ENCODE results near the gene SEPTIN12. TPM values are rescaled to one million over a fixed set of nuclear protein-coding genes. Genes with fewer than 3 reads are reported as not detected.

The SEPTIN12 gene
- total and polyA plus RNA-seq, 3 experiments from 2014 or later: not detected

DNA sequence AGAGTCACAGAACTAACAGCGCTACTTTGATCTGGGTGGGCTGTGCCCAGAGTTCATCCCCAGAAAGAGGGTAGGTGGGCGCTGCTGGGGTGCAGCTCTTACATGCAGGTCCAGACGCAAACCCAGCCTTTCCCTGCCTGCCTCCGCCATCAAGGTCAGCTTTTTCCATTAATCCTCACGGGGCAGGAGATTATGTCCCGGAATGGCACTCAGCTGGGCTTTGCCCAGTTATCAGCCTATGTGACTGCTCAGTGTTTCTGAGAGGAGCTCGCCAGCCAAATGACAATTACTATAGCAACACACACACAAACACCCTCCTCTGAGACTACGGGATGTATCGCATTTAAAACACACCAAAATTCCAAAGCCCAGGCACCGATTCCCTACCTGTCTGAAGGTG is 38.8 kb upstream of the SEPTIN12 start:
- H3K36me3 ChIP-seq (ENCODE audit: insufficient read depth, low read length): peaks cover 60% of the 10 kb centered on the region
- H3K9me3 ChIP-seq (ENCODE audit: low read length): no peaks in the 10 kb centered on the region
- POLR2A ChIA-PET: no interaction called here
- no peak overlapping the region for H3K4me3 Mint-ChIP-seq
- CTCF ChIA-PET: no interaction called here
- H3K27me3 ChIP-seq (ENCODE audit: insufficient read depth, low read length, poor library complexity, severe bottlenecking): no peaks in the 10 kb centered on the region
- H3K4me3 ChIP-seq (ENCODE audit: low read length): no peak overlapping the region
- peaks cover 0 to 6% (median 3%) of the 10 kb centered on the region in 3 donors for H3K4me1 Mint-ChIP-seq
- peaks cover 12 to 85% (median 24%) of the 10 kb centered on the region in 3 donors for H3K36me3 Mint-ChIP-seq
- H3K27ac Mint-ChIP-seq: no peak overlapping the region
- H3K27me3 Mint-ChIP-seq: no peaks in the 10 kb centered on the region
- DNase-seq: no peak
- H3K4me1 ChIP-seq (ENCODE audit: insufficient read depth, low read length): no peaks in the 10 kb centered on the region
- H3K27ac ChIP-seq (ENCODE audit: low read depth, low read length): no peak overlapping the region
- no peaks in the 10 kb centered on the region for H3K9me3 Mint-ChIP-seq

GRCh38 chr16:4826526-4826925 is 38.4 kb upstream of the SEPTIN12 start:
- no peak overlapping the region for H3K4me3 Mint-ChIP-seq
- DNase-seq: no peak
- H3K36me3 Mint-ChIP-seq: peaks cover 12 to 85% (median 23%) of the 10 kb centered on the region in 3 donors
- no peaks in the 10 kb centered on the region for H3K27me3 Mint-ChIP-seq
- H3K9me3 Mint-ChIP-seq: no peaks in the 10 kb centered on the region
- Histone ChIP-seq H3K4me3 (ENCODE audit: low read length) (no peak overlapping the region), H3K27me3 (ENCODE audit: insufficient read depth, low read length, poor library complexity, severe bottlenecking) (no peaks in the 10 kb centered on the region), H3K4me1 (ENCODE audit: insufficient read depth, low read length) (no peaks in the 10 kb centered on the region), H3K27ac (ENCODE audit: low read depth, low read length) (no peak overlapping the region), H3K9me3 (ENCODE audit: low read length) (no peaks in the 10 kb centered on the region), H3K36me3 (ENCODE audit: insufficient read depth, low read length) (peaks cover 59% of the 10 kb centered on the region)
- peaks cover 0 to 6% (median 3%) of the 10 kb centered on the region in 3 donors for H3K4me1 Mint-ChIP-seq
- no peak overlapping the region for H3K27ac Mint-ChIP-seq
- CTCF ChIA-PET: no interaction called here
- POLR2A ChIA-PET: no interaction called here

DNA sequence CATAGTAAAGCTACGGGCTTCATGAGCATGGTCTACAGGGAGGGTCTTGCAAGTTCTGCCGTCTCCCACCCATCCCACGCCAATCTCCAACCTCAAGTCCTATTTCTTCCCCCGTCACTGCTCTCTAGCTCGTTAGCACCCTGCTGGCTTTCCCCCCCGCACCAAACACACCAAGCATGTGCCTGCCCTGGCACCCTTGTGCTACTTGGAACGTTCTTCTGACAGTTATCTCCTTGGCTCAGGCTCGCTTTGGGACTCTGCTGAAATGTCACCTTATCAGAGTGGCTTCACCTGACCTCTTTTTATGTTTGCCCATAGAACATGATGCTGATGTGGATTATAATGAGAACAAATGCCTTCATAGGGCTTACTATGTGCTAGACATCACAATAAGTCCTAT is 37.1 kb upstream of the SEPTIN12 start:
- Mint-ChIP-seq H3K4me3 (no peak overlapping the region), H3K9me3 (no peaks in the 10 kb centered on the region), H3K27ac (peak overlapping the region in 2 of 8 donors; percentile 24 to 43), H3K27me3 (no peaks in the 10 kb centered on the region), H3K36me3 (peaks cover 4 to 84% (median 19%) of the 10 kb centered on the region in 3 donors), H3K4me1 (peaks cover 0 to 4% (median 0%) of the 10 kb centered on the region in 3 donors)
- Histone ChIP-seq H3K4me3 (ENCODE audit: low read length) (no peak overlapping the region), H3K27ac (ENCODE audit: low read depth, low read length) (no peak overlapping the region), H3K9me3 (ENCODE audit: low read length) (no peaks in the 10 kb centered on the region), H3K36me3 (ENCODE audit: insufficient read depth, low read length) (peaks cover 56% of the 10 kb centered on the region), H3K4me1 (ENCODE audit: insufficient read depth, low read length) (no peaks in the 10 kb centered on the region), H3K27me3 (ENCODE audit: insufficient read depth, low read length, poor library complexity, severe bottlenecking) (no peaks in the 10 kb centered on the region)
- CTCF ChIA-PET: no interaction called here
- POLR2A ChIA-PET: no interaction called here
- no peak for DNase-seq

DNA sequence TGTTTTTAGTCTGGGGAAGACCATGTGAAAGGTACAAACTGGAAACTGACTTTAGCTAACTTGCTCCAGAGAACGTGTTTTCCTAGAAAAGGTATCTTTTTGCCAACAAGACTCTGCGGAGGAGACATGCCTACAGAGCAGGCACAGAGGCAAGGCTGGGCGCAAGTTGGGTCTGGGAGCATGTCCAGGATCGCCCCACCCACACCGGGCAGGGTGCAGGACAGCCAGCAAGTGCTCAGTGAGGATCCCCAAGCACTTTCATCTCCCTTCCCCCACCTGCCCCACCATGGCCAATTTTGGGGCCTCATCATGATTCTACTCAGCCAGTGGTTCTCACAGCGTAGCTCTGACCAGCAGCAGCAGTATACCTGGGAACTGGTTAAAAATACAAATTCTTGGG is 32.5 kb upstream of the SEPTIN12 start:
- Histone ChIP-seq H3K9me3 (ENCODE audit: low read length) (no peaks in the 10 kb centered on the region), H3K36me3 (ENCODE audit: insufficient read depth, low read length) (peaks cover 35% of the 10 kb centered on the region)

DNA sequence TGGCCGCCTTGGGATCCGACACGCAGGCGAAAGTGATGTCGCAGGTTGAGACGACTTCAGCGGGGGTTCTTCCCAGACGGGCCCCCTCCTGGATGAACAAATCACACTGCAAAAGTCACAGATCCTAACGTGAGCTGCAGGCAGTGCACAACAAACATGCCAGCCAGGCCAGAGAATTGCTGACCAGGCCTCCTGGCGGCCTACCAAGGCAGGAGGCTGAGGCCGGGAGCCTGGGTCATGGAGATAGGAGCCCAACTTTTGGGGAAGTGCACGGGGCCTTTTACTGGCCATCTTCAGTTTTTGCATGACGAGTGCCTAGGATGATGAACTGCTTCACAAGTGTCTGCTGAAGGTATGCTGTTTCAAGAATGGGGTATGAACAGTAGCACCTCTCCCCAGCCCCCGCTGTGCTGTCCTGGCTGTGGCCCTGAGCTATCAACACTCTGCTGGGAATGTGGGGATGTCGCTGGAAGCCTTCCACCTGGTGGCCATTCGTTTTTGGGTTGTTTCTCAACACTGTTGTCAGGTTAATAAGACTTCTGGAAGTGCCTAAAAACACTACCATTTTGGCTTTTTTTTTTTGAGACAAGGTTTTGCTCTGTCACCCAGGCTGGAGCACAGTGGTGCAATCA is 26.5 kb upstream of the SEPTIN12 start:
- POLR2A ChIA-PET: no interaction called here
- no peak overlapping the region for H3K4me3 Mint-ChIP-seq

More for the DNA sequence above, 32.5 kb upstream of the SEPTIN12 start:
- no peaks in the 10 kb centered on the region for H3K4me1 ChIP-seq (ENCODE audit: insufficient read depth, low read length)
- Mint-ChIP-seq H3K4me1 (peaks cover 0 to 4% (median 0%) of the 10 kb centered on the region in 3 donors), H3K27me3 (no peaks in the 10 kb centered on the region), H3K4me3 (no peak overlapping the region), H3K27ac (peak overlapping the region in 1 of 8 donors; percentile 41), H3K9me3 (no peaks in the 10 kb centered on the region), H3K36me3 (peaks cover 9 to 78% (median 18%) of the 10 kb centered on the region in 3 donors)
- no peak overlapping the region for H3K27ac ChIP-seq (ENCODE audit: low read depth, low read length)
- H3K4me3 ChIP-seq (ENCODE audit: low read length): no peak overlapping the region
- CTCF ChIA-PET: interaction anchor here (0.6 kb wide), 1 partner anchor 22 kb away, joined by 3 read pairs; no protein-coding TSS in a partner anchor
- DNase-seq: no peak
- H3K27me3 ChIP-seq (ENCODE audit: insufficient read depth, low read length, poor library complexity, severe bottlenecking): no peaks in the 10 kb centered on the region
- POLR2A ChIA-PET: no interaction called here

GRCh38 chr16:4814046-4814445 is 25.9 kb upstream of the SEPTIN12 start:
- H3K36me3 ChIP-seq (ENCODE audit: insufficient read depth, low read length): peaks cover 26% of the 10 kb centered on the region
- ChIA-PET CTCF (no interaction called here), POLR2A (no interaction called here)
- no peak overlapping the region for H3K4me3 ChIP-seq (ENCODE audit: low read length)
- no peaks in the 10 kb centered on the region for H3K27me3 ChIP-seq (ENCODE audit: insufficient read depth, low read length, poor library complexity, severe bottlenecking)
- peak overlapping the region in 1 of 8 donors; percentile 40 for H3K27ac Mint-ChIP-seq
- peaks cover 5 to 73% (median 16%) of the 10 kb centered on the region in 3 donors for H3K36me3 Mint-ChIP-seq
- no peaks in the 10 kb centered on the region for H3K27me3 Mint-ChIP-seq
- H3K4me1 ChIP-seq (ENCODE audit: insufficient read depth, low read length): no peaks in the 10 kb centered on the region
- no peaks in the 10 kb centered on the region for H3K9me3 ChIP-seq (ENCODE audit: low read length)
- no peaks in the 10 kb centered on the region for H3K4me1 Mint-ChIP-seq
- H3K4me3 Mint-ChIP-seq: no peak overlapping the region
- H3K9me3 Mint-ChIP-seq: no peaks in the 10 kb centered on the region
- H3K27ac ChIP-seq (ENCODE audit: low read depth, low read length): no peak overlapping the region
- no peak for DNase-seq

More for the DNA sequence above, 26.5 kb upstream of the SEPTIN12 start:
- CTCF ChIA-PET: no interaction called here
- Histone ChIP-seq H3K4me3 (ENCODE audit: low read length) (no peak overlapping the region), H3K9me3 (ENCODE audit: low read length) (no peaks in the 10 kb centered on the region), H3K36me3 (ENCODE audit: insufficient read depth, low read length) (peaks cover 26% of the 10 kb centered on the region), H3K27ac (ENCODE audit: low read depth, low read length) (no peak overlapping the region), H3K4me1 (ENCODE audit: insufficient read depth, low read length) (no peaks in the 10 kb centered on the region), H3K27me3 (ENCODE audit: insufficient read depth, low read length, poor library complexity, severe bottlenecking) (no peaks in the 10 kb centered on the region)
- Mint-ChIP-seq H3K27me3 (no peaks in the 10 kb centered on the region), H3K27ac (peak overlapping the region in 1 of 8 donors; percentile 65), H3K9me3 (no peaks in the 10 kb centered on the region), H3K4me1 (no peaks in the 10 kb centered on the region), H3K36me3 (peaks cover 5 to 77% (median 16%) of the 10 kb centered on the region in 3 donors)
- no peak for DNase-seq

DNA sequence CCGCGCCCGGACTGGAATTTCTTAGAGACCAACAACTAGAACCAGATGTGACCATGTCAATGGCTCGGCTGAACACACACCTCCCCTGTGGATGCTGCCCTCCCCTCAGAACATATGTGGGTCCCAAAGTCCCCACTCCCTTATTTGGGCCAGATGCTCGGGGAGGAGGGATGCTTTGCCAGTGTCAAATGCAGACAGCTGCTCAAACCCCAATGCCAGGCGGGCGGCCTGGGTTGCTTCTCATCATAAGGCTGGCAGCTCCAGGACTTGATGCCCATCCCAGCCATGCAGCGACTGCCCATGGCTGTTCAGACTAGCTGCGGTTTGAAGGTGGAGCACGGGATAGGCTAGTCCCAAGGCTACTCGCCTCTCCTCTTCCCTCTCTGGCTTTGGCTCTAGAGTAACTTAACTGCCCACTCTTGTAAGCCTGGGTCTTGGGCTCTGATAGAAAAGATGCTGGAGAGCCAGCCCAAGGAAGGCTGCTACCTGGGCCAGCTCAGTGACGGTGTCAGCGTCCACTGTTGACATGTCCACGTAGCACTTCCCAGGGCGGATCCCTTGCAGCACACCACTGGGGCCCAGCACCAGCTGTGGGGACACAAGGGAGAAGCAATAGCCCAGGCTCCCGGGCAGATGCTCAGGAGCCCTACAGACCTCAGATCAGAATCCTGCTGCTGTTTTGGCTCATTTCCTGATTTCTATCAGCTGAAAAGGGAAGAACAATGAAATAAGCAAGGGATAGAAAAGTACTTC is 25.3 kb upstream of the SEPTIN12 start:
- Mint-ChIP-seq H3K36me3 (peaks cover 5 to 72% (median 16%) of the 10 kb centered on the region in 3 donors), H3K27me3 (no peaks in the 10 kb centered on the region), H3K9me3 (no peaks in the 10 kb centered on the region), H3K4me3 (no peak overlapping the region), H3K4me1 (no peaks in the 10 kb centered on the region), H3K27ac (peak overlapping the region in 1 of 8 donors; percentile 68)
- Histone ChIP-seq H3K27ac (ENCODE audit: low read depth, low read length) (no peak overlapping the region), H3K4me3 (ENCODE audit: low read length) (no peak overlapping the region), H3K9me3 (ENCODE audit: low read length) (no peaks in the 10 kb centered on the region), H3K36me3 (ENCODE audit: insufficient read depth, low read length) (peaks cover 26% of the 10 kb centered on the region), H3K4me1 (ENCODE audit: insufficient read depth, low read length) (no peaks in the 10 kb centered on the region), H3K27me3 (ENCODE audit: insufficient read depth, low read length, poor library complexity, severe bottlenecking) (no peaks in the 10 kb centered on the region)
- CTCF ChIA-PET: no interaction called here
- DNase-seq: no peak
- POLR2A ChIA-PET: no interaction called here

- CTCF ChIA-PET: no interaction called here
- no peak overlapping the region for H3K4me3 ChIP-seq (ENCODE audit: low read length)
- no peaks in the 10 kb centered on the region for H3K9me3 ChIP-seq (ENCODE audit: low read length)
- H3K4me1 ChIP-seq (ENCODE audit: insufficient read depth, low read length): no peaks in the 10 kb centered on the region
- Mint-ChIP-seq H3K4me3 (no peak overlapping the region), H3K27me3 (no peaks in the 10 kb centered on the region), H3K27ac (peak overlapping the region in 2 of 8 donors; percentile 54 to 66), H3K9me3 (no peaks in the 10 kb centered on the region), H3K36me3 (peaks cover 5 to 72% (median 19%) of the 10 kb centered on the region in 3 donors), H3K4me1 (no peaks in the 10 kb centered on the region)
- peaks cover 29% of the 10 kb centered on the region for H3K36me3 ChIP-seq (ENCODE audit: insufficient read depth, low read length)
- no peaks in the 10 kb centered on the region for H3K27me3 ChIP-seq (ENCODE audit: insufficient read depth, low read length, poor library complexity, severe bottlenecking)
- no peak overlapping the region for H3K27ac ChIP-seq (ENCODE audit: low read depth, low read length)
- DNase-seq: no peak
- POLR2A ChIA-PET: no interaction called here
Measured at GRCh38 chr16:4811773-4812172, 23.6 kb upstream of the SEPTIN12 start.
